GM12878 (cell line): Measurements from ENCODE around the gene MAP4K4. TPM values are rescaled to one million over a fixed set of nuclear protein-coding genes. Genes with fewer than 3 reads are reported as not detected.
"Not testable (repeated sequence)": the region's sequence is repeated elsewhere in the genome, so short reads cannot be mapped to it uniquely, and the experiment has no call there.

ENCODE experiments used
- ATAC-seq: fragments of 200-7000 bp; cut with Tn5 transposase; 3 replicates; pipeline ENCODE4 v1.9.1; 2020; ENCODE audit warnings: mild to moderate bottlenecking, moderate library complexity
- BruUV-seq: library from RNA; stranded (reverse); fragments of 400-500 nt; replicated peaks from 2 replicates; lab custom pipeline; 2021; lab: Mats Ljungman, UMichigan
- CTCF ChIA-PET: fragments of 300-600 bp; sonication (Branson Sonifier 250); formaldehyde crosslinking; extraction: SDS; loops from one replicate; lab custom pipeline; 2021; ENCODE audit warnings: inconsistent platforms; lab: Yijun Ruan, JAX
- POLR2A ChIA-PET: fragments of 350-600 bp; formaldehyde crosslinking; extraction: SDS; loops from one replicate; lab custom pipeline; 2021; ENCODE audit warnings: inconsistent platforms; lab: Charles Lee
- RAD21 ChIA-PET: fragments of 300-600 bp; sonication (Branson Sonifier 250); formaldehyde crosslinking; loops from one replicate; lab custom pipeline; 2023; ENCODE audit warnings: antibody characterized with exemption; ENCODE audit not compliant: unreplicated experiment; lab: Charles Lee
- SMC1A ChIA-PET: fragments of 300-600 bp; sonication (Branson Sonifier 250); formaldehyde crosslinking; loops from one replicate; lab custom pipeline; 2023; ENCODE audit not compliant: unreplicated experiment, uncharacterized antibody; lab: Charles Lee
- DNase-seq: peaks from one replicate; pipeline ENCODE4 v3.0.0-alpha.2; 2011; ENCODE audit warnings: low read depth, low spot score
- FAIRE-seq: peaks from 3 replicates; lab custom pipeline; 2011; peaks lifted over from hg19 to GRCh38; lab: Jason Lieb, UNC
- H2AFZ ChIP-seq: 2 replicates; pipeline ENCODE4 v1.6.0; 2011; ENCODE audit warnings: low read depth, low read length, control low read depth; ENCODE audit not compliant: control insufficient read depth
- H3K27ac ChIP-seq: 2 replicates; pipeline ENCODE4 v1.5.1; 2011; ENCODE audit warnings: control low read depth; ENCODE audit not compliant: control insufficient read depth, insufficient read depth
- H3K27me3 ChIP-seq, 2 experiments: replicated peaks in 1 of 2; 2 replicates each; pipeline versions ENCODE4 v1.6.0 to v1.6.1; 2011; ENCODE audit warnings: low read length in 1 of 2; ENCODE audit not compliant: control insufficient read depth in 2 of 2, insufficient read depth in 2 of 2
- H3K36me3 ChIP-seq, 2 experiments: 2 replicates each; pipeline ENCODE4 v1.5.1; 2011; ENCODE audit warnings: low read length in 1 of 2; ENCODE audit not compliant: control insufficient read depth in 2 of 2, insufficient read depth in 2 of 2
- H3K4me1 ChIP-seq: 2 replicates; pipeline ENCODE4 v1.6.1; 2011; ENCODE audit warnings: mild to moderate bottlenecking, low read length, moderate library complexity, mixed read lengths; ENCODE audit not compliant: control insufficient read depth, insufficient read depth
- H3K4me2 ChIP-seq: 2 replicates; pipeline ENCODE4 v1.6.0; 2011; ENCODE audit warnings: control low read depth; ENCODE audit not compliant: control insufficient read depth, insufficient read depth
- H3K4me3 ChIP-seq: fragments of 200-600 bp; sonication (generic); 2 replicates; pipeline ENCODE4 v1.5.1; 2016
- H3K79me2 ChIP-seq: 2 replicates; pipeline ENCODE4 v1.6.0; 2011; ENCODE audit warnings: low read length; ENCODE audit not compliant: control insufficient read depth, insufficient read depth
- H3K9ac ChIP-seq: 2 replicates; pipeline ENCODE4 v1.8.0; 2011; ENCODE audit warnings: low read length, control low read depth, mixed read lengths; ENCODE audit not compliant: control insufficient read depth, insufficient read depth
- H3K9me3 ChIP-seq: replicated peaks from 3 replicates; pipeline ENCODE4 v1.5.1; 2011; ENCODE audit warnings: mild to moderate bottlenecking, low read length; ENCODE audit not compliant: control insufficient read depth, insufficient read depth
- H4K20me1 ChIP-seq: 2 replicates; pipeline ENCODE4 v1.6.0; 2011; ENCODE audit not compliant: control insufficient read depth, insufficient read depth
- CREB1 ChIP-seq: IDR thresholded peaks from 2 replicates; pipeline ENCODE4 v1.6.1; 2012; ENCODE audit warnings: low read depth, mild to moderate bottlenecking, inconsistent platforms
- EED ChIP-seq: sonication (generic); IDR thresholded peaks from 2 replicates; pipeline ENCODE4 v1.6.1; 2016; ENCODE audit warnings: antibody characterized with exemption, low read depth
- GATAD2B ChIP-seq: fragments of 450-650 bp; conservative IDR thresholded peaks from 2 replicates; pipeline ENCODE4 v1.6.1; 2017; ENCODE audit warnings: low read depth, mild to moderate bottlenecking, moderate library complexity
- NFYA ChIP-seq: IDR thresholded peaks from 2 replicates; pipeline ENCODE4 v1.6.1; 2011; ENCODE audit warnings: low read depth, mild to moderate bottlenecking, low read length, improper control_type of control experiment, borderline replicate concordance
- NRF1 ChIP-seq: conservative IDR thresholded peaks from 2 replicates; pipeline ENCODE4 v1.6.1; 2011; ENCODE audit warnings: mild to moderate bottlenecking, low read depth, low read length, improper control_type of control experiment
- PAX5 ChIP-seq: IDR thresholded peaks from 2 replicates; pipeline ENCODE4 v1.6.1; 2011; ENCODE audit warnings: low read depth, low read length, borderline replicate concordance
- RELA ChIP-seq: fragments of 450-650 bp; IDR thresholded peaks from 2 replicates; pipeline ENCODE4 v1.8.0; 2014; ENCODE audit warnings: borderline replicate concordance; ENCODE audit not compliant: partially characterized antibody
- TBL1XR1 ChIP-seq: IDR thresholded peaks from 2 replicates; pipeline ENCODE4 v1.6.1; 2012; ENCODE audit warnings: low read depth, low read length, improper control_type of control experiment
- YBX1 ChIP-seq: fragments of 450-650 bp; IDR thresholded peaks from 2 replicates; pipeline ENCODE4 v1.6.1; 2016; ENCODE audit warnings: antibody characterized with exemption
- WGBS: methylation state at CpG from one replicate; pipeline ENCODE4 v1.1.6; 2016; ENCODE audit warnings: low lambda C conversion rate; ENCODE audit not compliant: insufficient replicate concordance, insufficient coverage; ENCODE audit errors: missing lambda C conversion rate; 5-methylcytosine and 5-hydroxymethylcytosine counted together
- in situ Hi-C: fragments of 300-500 bp; cut with MboI; formaldehyde crosslinking; loops from 9 replicates; pipeline ENCODE4 v1.14.3; 2018; ENCODE audit warnings: mixed read lengths
- intact Hi-C: fragments of 100-400 bp; cut with micrococcal nuclease; formaldehyde crosslinking; loops from one replicate; pipeline ENCODE4 v1.14.2; 2022; ENCODE audit not compliant: unreplicated experiment
- polyA plus RNA-seq, 11 experiments: library from polyadenylated mRNA; depleted of rRNA in 4 of 11; unstranded in 6 of 11; stranded (reverse) in 5 of 11; fragments of >200 nt; fragmentation: Nextera tagmentation in 4 of 11; fragmentation: Illumina TruSeq in 1 of 11; extraction: Ambion mirVana in 4 of 11; extraction: Trizol in 1 of 11; gene quantifications; 1 replicate in 1 of 11; 2 replicates in 10 of 11; pipeline versions ENCODE4 v1.2.1 to v1.2.3, GENCODE V29; 2011 to 2016; ENCODE audit warnings: inconsistent platforms in 2 of 11, missing spikeins in 2 of 11, low read depth in 1 of 11
- total RNA-seq, 4 experiments: library from RNA; depleted of rRNA in 3 of 4; stranded (reverse); fragments of >200 nt in 3 of 4; fragmentation: Illumina TruSeq in 1 of 4; extraction: Trizol in 1 of 4; gene quantifications; 2 replicates each; pipeline versions ENCODE4 v1.2.1 to v1.2.3, GENCODE V29; 2013 to 2021

The MAP4K4 gene
- total and polyA plus RNA-seq, 10 of the 15 experiments (the other 5 are each of a cell fraction or from before 2014, with no cell fraction given): 1.9 to 50.4 (median 9.7) TPM

DNA sequence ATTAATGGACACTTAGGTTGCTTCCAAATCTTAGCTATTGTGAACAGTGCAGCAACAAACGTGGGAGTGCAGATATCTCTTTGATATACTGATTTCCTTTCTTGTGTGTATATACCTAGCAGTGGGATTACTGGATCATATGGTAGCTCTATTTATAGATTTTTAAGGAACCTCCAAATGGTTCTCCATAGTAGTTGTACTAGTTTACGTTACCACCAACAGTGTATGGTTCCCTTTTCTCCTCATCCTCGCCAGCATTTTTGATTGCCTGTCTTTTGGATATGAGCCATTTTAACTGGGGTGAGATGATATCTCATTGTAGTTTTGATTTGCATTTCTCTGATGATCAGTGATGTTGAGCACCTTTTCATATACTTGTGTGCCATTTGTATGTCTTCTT lies 76.5 kb downstream of the MAP4K4 start:
- H3K4me3 ChIP-seq, H3K9me3 ChIP-seq, H3K27me3 ChIP-seq, FAIRE-seq, H2AFZ ChIP-seq, ATAC-seq, in situ Hi-C loops, H3K4me1 ChIP-seq, intact Hi-C loops, H3K27ac ChIP-seq, H3K79me2 ChIP-seq, H4K20me1 ChIP-seq, BruUV-seq, H3K4me2 ChIP-seq, RAD21 ChIA-PET, H3K9ac ChIP-seq, H3K36me3 ChIP-seq, DNase-seq, POLR2A ChIA-PET: not testable (repeated sequence)
- SMC1A ChIA-PET: interaction anchor here (0.9 kb wide), 1 partner anchor 16 kb away, joined by 3 read pairs; no protein-coding TSS in a partner anchor
- CTCF ChIA-PET: interaction anchor here (0.8 to 1.5 kb wide), 2 partner anchors 53 to 58 kb away, joined by 3 to 5 read pairs; no protein-coding TSS in a partner anchor
- WGBS: 52% methylated on average over 3 of the region's 3 CpGs

DNA sequence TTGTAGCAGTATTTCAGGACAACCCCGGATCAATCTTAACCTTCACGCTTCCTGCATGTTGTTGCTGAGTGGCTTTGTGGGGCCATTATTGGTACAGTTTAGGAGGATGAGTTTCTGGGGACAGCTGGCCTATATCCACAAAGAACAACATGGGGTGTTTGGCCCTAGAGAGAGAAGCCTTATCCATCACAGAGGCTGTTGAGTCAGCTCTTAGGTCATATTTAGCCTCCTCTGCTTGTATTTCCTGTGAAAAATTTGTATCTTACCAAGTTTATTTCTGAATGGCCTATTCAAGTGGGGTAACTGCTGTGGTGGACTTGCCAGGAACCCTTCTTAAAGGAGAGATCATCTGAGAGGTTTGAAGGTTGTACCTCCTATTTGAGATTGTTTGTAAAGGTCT lies 77.6 kb downstream of the MAP4K4 start:
- Histone ChIP-seq H3K4me2 (no peak overlapping the region), H3K27ac (no peak overlapping the region), H3K9me3 (no peaks in the 10 kb centered on the region), H4K20me1 (no peaks in the 10 kb centered on the region; the same call in 1 of the 2 replicates), H3K9ac (no peak overlapping the region), H3K4me3 (no peak overlapping the region), H3K79me2 (no peaks in the 10 kb centered on the region), H3K4me1 (no peaks in the 10 kb centered on the region), H3K27me3 (no peaks in the 10 kb centered on the region; a peak in 1 of 4 replicates), H3K36me3 (no peaks in the 10 kb centered on the region), H2AFZ (no peak overlapping the region)
- ChIA-PET RAD21 (no interaction called here), SMC1A (no interaction called here), POLR2A (no interaction called here), CTCF (no interaction called here)
- no peak for ATAC-seq
- BruUV-seq: no TSS peak
- in situ Hi-C loops: no loop called here
- intact Hi-C loops: no loop called here
- 49% methylated on average over 2 of the region's 2 CpGs for WGBS
- TF ChIP-seq NRF1 (no peak), TBL1XR1 (no peak), YBX1 (no peak), CREB1 (no peak), NFYA (no peak), GATAD2B (no peak), RELA (no peak), EED (no peak), PAX5 (no peak)
- no peak for FAIRE-seq
- DNase-seq: no peak
